Activated naive CD4-positive, alpha-beta T cell treated with anti-CD3 and anti-CD28 coated beads, Interleukin-2, amount 10 ng/mL, durations not matched to agents 7 days and 5 days (primary cell): ENCODE data around the gene HHIP.

Experiments
- CTCF ChIA-PET: fragments of 350-600 bp; sonication (Branson Sonifier 250); formaldehyde crosslinking; loops from one replicate; lab custom pipeline; 2021; ENCODE audit warnings: antibody characterized with exemption; lab: Charles Lee
- DNase-seq: peaks from one replicate; pipeline ENCODE4 v3.0.0-alpha.2; 2020
- H3K27ac Mint-ChIP-seq: one replicate; pipeline ENCODE4 v1.8.0; 2021; ENCODE audit warnings: mild to moderate bottlenecking, moderate library complexity, mixed read lengths
- H3K27me3 Mint-ChIP-seq: one replicate; pipeline ENCODE4 v1.8.0; 2021; ENCODE audit warnings: mild to moderate bottlenecking, mixed read lengths
- H3K36me3 Mint-ChIP-seq: one replicate; pipeline ENCODE4 v1.8.0; 2021; ENCODE audit warnings: mixed read lengths
- H3K4me1 Mint-ChIP-seq: one replicate; pipeline ENCODE4 v1.8.0; 2021; ENCODE audit warnings: mixed read lengths
- H3K4me3 Mint-ChIP-seq: one replicate; pipeline ENCODE4 v1.8.0; 2021; ENCODE audit warnings: mild to moderate bottlenecking, moderate library complexity, mixed read lengths
- H3K9me3 Mint-ChIP-seq: one replicate; pipeline ENCODE4 v1.8.0; 2021; ENCODE audit warnings: mixed read lengths

The HHIP gene

GRCh38 chr4:144647590-144647989 is 1.6 kb downstream of the HHIP start:
- Mint-ChIP-seq H3K4me3 (no peak overlapping the region), H3K4me1 (peaks cover 24% of the 10 kb centered on the region), H3K9me3 (no peaks in the 10 kb centered on the region), H3K27ac (no peak overlapping the region), H3K27me3 (peaks cover 40% of the 10 kb centered on the region), H3K36me3 (no peaks in the 10 kb centered on the region)
- CTCF ChIA-PET: no interaction called here
- DNase-seq: no peak

GRCh38 chr4:144648042-144648441 is 2.1 kb downstream of the HHIP start:
- Mint-ChIP-seq H3K4me1 (peaks cover 24% of the 10 kb centered on the region), H3K9me3 (no peaks in the 10 kb centered on the region), H3K4me3 (no peak overlapping the region), H3K27ac (no peak overlapping the region), H3K27me3 (peaks cover 40% of the 10 kb centered on the region), H3K36me3 (no peaks in the 10 kb centered on the region)
- CTCF ChIA-PET: no interaction called here
- DNase-seq: no peak

DNA sequence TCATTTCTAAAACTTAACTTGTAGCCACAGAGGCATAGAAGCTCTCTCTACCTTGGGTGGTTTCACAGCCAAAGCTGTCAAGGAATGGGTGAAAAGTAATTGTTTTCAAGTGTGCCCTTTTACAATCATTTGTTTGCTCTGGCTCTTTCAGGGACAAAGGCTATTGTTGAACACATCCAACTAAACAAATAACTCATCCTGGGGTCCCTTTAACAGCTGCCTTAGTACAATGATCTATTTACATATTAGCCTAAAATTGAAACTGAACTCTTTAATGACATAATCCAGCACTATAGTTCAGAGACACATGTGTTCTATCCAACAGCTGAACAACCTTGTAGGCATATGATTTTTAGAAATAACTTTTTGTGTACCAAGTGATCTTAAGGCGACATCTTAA is 3.7 kb downstream of the HHIP start:
- Mint-ChIP-seq H3K4me1 (peaks cover 24% of the 10 kb centered on the region), H3K4me3 (no peak overlapping the region), H3K9me3 (no peaks in the 10 kb centered on the region), H3K36me3 (no peaks in the 10 kb centered on the region), H3K27me3 (peaks cover 36% of the 10 kb centered on the region), H3K27ac (no peak overlapping the region)
- no peak for DNase-seq
- CTCF ChIA-PET: interaction anchor here (1.5 kb wide), 1 partner anchor 13 kb away, joined by 3 read pairs; no protein-coding TSS in a partner anchor

DNA sequence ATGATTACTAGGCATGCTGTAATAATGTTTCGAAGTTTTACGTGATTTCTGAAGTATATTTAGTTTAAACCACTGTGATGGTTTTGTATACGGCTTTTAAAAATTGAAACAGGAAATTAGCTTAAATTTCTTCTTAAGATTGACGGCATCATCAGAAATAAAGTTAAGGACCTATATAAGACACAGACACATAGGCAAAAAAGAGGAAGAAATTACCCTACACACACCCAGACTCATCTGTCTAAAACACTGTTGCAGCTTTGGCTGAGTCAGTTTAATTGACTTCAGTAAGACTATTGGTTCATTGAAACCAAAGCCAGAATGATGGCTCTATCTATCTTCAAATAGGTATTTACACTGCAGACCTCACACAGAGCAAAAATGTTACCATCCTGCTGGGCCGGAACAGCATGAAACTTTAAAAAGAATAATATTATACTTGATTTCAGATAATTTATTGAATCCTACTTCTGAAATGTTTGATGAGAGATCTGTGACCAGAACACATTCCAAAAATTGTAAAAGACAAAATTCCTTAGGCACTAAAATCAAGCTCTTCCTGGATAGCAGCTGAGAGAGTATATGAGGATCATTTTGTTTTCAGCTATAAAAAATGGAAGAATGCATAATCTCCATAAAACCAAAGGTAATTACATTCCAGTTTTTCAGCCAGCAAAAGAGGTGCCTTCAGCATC is 4.5 kb downstream of the HHIP start:
- no peak for DNase-seq
- Mint-ChIP-seq H3K4me1 (peaks cover 21% of the 10 kb centered on the region), H3K9me3 (no peaks in the 10 kb centered on the region), H3K4me3 (no peak overlapping the region), H3K27ac (no peak overlapping the region), H3K36me3 (no peaks in the 10 kb centered on the region), H3K27me3 (peaks cover 28% of the 10 kb centered on the region)
- CTCF ChIA-PET: interaction anchor here (1.5 kb wide), 1 partner anchor 13 kb away, joined by 3 read pairs; no protein-coding TSS in a partner anchor

DNA sequence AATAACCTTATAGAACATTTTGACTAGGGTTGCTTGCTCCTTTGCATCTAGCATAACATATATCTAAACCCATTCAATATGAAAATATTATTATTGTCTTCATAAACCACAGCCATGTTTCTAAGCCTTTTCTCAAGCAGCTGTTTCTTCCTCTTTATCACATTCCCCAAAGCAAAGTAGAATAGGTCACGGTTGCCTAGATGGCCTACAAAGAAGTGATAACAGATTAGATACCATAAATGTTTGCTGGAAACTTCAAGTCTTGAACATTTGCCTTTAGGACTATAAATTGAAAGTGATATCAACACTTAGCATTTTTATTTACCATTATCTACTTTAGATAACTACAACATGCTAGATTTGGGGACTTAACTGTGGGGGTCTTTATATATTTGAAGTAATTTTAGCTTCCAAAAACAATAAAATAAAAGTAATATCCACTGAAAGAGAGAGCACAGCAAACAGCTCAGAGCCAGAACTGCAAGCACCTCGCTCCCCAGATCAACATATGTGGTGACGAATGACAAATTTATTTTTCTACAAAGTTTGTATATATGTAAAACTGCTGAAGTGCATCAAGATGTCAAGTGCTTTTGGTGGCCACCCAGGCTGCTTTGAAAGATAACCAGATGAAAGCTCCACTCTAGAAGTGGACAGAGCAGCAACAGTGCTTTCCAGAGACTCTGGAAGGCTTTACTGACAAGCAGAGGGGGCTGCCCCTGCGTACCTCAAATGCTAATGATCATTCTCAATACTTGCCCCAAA is 8.0 kb downstream of the HHIP start:
- no peak for DNase-seq
- no peak overlapping the region for H3K4me3 Mint-ChIP-seq
- H3K4me1 Mint-ChIP-seq: no peaks in the 10 kb centered on the region
- H3K27me3 Mint-ChIP-seq: peaks cover 4% of the 10 kb centered on the region
- no peak overlapping the region for H3K27ac Mint-ChIP-seq
- CTCF ChIA-PET: interaction anchor here (0.9 to 1.0 kb wide), 2 partner anchors 12 to 408 kb away, joined by 3 read pairs; no protein-coding TSS in a partner anchor
- H3K36me3 Mint-ChIP-seq: no peaks in the 10 kb centered on the region
- no peaks in the 10 kb centered on the region for H3K9me3 Mint-ChIP-seq

DNA sequence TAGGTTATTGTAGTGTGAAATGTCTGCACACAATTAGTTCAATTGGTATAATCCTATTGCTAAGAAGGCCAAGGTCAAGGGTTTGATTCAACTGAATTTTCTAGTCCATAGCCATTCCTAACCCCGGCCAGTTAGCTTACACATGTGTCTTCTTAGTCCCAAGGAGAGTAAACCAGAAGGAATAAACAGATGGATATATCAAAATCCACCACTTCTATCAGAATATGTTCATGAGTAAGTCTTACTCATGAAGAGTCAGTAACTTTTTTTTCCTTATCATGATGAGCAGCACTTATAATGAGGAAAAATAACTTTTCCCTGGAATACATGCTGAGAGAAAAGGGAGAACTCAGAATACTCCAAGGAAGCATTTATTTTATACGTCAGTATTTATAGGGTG is 9.5 kb downstream of the HHIP start:
- H3K36me3 Mint-ChIP-seq: no peaks in the 10 kb centered on the region
- CTCF ChIA-PET: no interaction called here
- peaks cover 4% of the 10 kb centered on the region for H3K27me3 Mint-ChIP-seq
- no peak overlapping the region for H3K4me3 Mint-ChIP-seq
- no peaks in the 10 kb centered on the region for H3K9me3 Mint-ChIP-seq
- DNase-seq: no peak
- no peaks in the 10 kb centered on the region for H3K4me1 Mint-ChIP-seq
- H3K27ac Mint-ChIP-seq: no peak overlapping the region

GRCh38 chr4:144656850-144657249 is 10.9 kb downstream of the HHIP start:
- no peaks in the 10 kb centered on the region for H3K36me3 Mint-ChIP-seq
- no peaks in the 10 kb centered on the region for H3K9me3 Mint-ChIP-seq
- no peaks in the 10 kb centered on the region for H3K4me1 Mint-ChIP-seq
- DNase-seq: no peak
- H3K4me3 Mint-ChIP-seq: no peak overlapping the region
- H3K27me3 Mint-ChIP-seq: peaks cover 4% of the 10 kb centered on the region
- no peak overlapping the region for H3K27ac Mint-ChIP-seq
- CTCF ChIA-PET: no interaction called here

- DNase-seq: no peak
- Mint-ChIP-seq H3K4me3 (no peak overlapping the region), H3K9me3 (no peaks in the 10 kb centered on the region), H3K27ac (no peak overlapping the region), H3K4me1 (no peaks in the 10 kb centered on the region), H3K27me3 (peaks cover 4% of the 10 kb centered on the region), H3K36me3 (no peaks in the 10 kb centered on the region)
- CTCF ChIA-PET: no interaction called here
Observed at GRCh38 chr4:144658015-144658567, 12.1 kb downstream of the HHIP start.

DNA sequence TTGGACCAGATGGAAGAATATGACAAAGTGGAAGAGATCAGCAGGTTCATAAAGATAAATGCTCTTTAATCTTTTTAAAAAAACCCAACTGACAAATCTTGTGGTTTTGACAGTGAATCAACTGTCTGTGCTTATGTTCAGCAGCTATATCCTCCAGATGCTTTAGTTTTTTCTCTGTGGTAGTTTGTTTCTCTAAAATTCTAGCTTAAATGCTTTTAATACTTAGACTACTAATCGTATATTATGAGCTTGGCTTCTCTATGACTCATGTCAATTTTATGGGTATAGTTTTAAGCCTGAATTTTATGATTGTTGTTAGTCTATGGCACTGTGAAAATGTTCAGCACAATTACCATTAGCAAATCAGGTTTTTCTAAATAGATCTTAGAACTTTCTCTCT is 12.9 kb downstream of the HHIP start:
- H3K4me3 Mint-ChIP-seq: no peak overlapping the region
- CTCF ChIA-PET: no interaction called here
- H3K27ac Mint-ChIP-seq: no peak overlapping the region
- H3K36me3 Mint-ChIP-seq: no peaks in the 10 kb centered on the region
- no peaks in the 10 kb centered on the region for H3K4me1 Mint-ChIP-seq
- H3K27me3 Mint-ChIP-seq: peaks cover 4% of the 10 kb centered on the region
- no peaks in the 10 kb centered on the region for H3K9me3 Mint-ChIP-seq
- no peak for DNase-seq

DNA sequence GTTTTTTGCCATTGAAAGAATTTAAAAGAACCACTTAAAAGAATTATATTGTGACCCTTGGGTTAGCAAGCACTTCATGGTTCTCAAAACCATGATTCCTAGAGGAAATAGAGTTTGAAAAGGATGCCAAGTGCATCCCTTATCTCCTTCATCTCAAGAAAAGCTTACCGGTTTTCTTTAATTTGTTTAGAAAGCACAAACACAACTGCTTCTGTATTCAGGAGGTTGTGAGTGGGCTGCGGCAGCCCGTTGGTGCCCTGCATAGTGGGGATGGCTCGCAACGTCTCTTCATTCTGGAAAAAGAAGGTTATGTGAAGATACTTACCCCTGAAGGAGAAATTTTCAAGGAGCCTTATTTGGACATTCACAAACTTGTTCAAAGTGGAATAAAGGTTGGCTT is 13.5 kb downstream of the HHIP start:
- CTCF ChIA-PET: no interaction called here
- DNase-seq: no peak
- H3K27ac Mint-ChIP-seq: no peak overlapping the region
- H3K27me3 Mint-ChIP-seq: peaks cover 4% of the 10 kb centered on the region
- H3K4me1 Mint-ChIP-seq: no peaks in the 10 kb centered on the region
- H3K9me3 Mint-ChIP-seq: no peaks in the 10 kb centered on the region
- H3K4me3 Mint-ChIP-seq: no peak overlapping the region
- H3K36me3 Mint-ChIP-seq: no peaks in the 10 kb centered on the region

GRCh38 chr4:144663834-144664475 is 18.0 kb downstream of the HHIP start:
- Mint-ChIP-seq H3K27ac (no peak overlapping the region), H3K9me3 (no peaks in the 10 kb centered on the region), H3K4me3 (no peak overlapping the region), H3K27me3 (no peaks in the 10 kb centered on the region), H3K36me3 (no peaks in the 10 kb centered on the region), H3K4me1 (no peaks in the 10 kb centered on the region)
- no peak for DNase-seq
- CTCF ChIA-PET: no interaction called here

GRCh38 chr4:144666539-144667175 is 20.7 kb downstream of the HHIP start:
- no peaks in the 10 kb centered on the region for H3K27me3 Mint-ChIP-seq
- no peaks in the 10 kb centered on the region for H3K4me1 Mint-ChIP-seq
- no peaks in the 10 kb centered on the region for H3K9me3 Mint-ChIP-seq
- no peak overlapping the region for H3K27ac Mint-ChIP-seq
- no peak for DNase-seq
- no peaks in the 10 kb centered on the region for H3K36me3 Mint-ChIP-seq
- H3K4me3 Mint-ChIP-seq: no peak overlapping the region
- CTCF ChIA-PET: interaction anchor here (0.5 kb wide), 1 partner anchor 1833 kb away, joined by 3 read pairs; no protein-coding TSS in a partner anchor

DNA sequence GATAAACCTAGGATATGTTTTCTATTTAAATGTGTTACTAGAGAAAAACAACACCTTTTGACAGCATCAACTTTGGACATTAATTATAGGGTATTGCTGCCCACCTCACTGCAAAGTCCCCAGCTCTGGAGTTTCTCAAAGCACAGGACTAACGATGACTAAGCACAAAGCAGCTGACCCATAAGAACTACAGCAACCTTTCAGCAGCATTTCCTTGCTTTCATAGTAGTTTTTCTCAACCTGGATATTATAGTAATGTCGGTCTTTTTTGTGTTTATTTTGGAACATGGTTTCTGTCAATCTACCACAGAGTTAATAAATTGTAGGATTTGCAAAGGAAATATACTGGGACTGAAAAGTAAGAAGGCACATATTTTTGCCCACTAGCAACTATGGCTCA is 21.5 kb downstream of the HHIP start:
- no peaks in the 10 kb centered on the region for H3K27me3 Mint-ChIP-seq
- no peaks in the 10 kb centered on the region for H3K36me3 Mint-ChIP-seq
- CTCF ChIA-PET: no interaction called here
- no peak overlapping the region for H3K4me3 Mint-ChIP-seq
- no peak for DNase-seq
- H3K27ac Mint-ChIP-seq: no peak overlapping the region
- no peaks in the 10 kb centered on the region for H3K9me3 Mint-ChIP-seq
- no peaks in the 10 kb centered on the region for H3K4me1 Mint-ChIP-seq

- CTCF ChIA-PET: no interaction called here
- Mint-ChIP-seq H3K4me1 (no peaks in the 10 kb centered on the region), H3K9me3 (no peaks in the 10 kb centered on the region), H3K4me3 (no peak overlapping the region), H3K27me3 (no peaks in the 10 kb centered on the region), H3K27ac (no peak overlapping the region), H3K36me3 (no peaks in the 10 kb centered on the region)
- DNase-seq: no peak
Observed at GRCh38 chr4:144670776-144671175, 24.8 kb downstream of the HHIP start.
